ENCODE measurements around the gene MMP28.

DNA sequence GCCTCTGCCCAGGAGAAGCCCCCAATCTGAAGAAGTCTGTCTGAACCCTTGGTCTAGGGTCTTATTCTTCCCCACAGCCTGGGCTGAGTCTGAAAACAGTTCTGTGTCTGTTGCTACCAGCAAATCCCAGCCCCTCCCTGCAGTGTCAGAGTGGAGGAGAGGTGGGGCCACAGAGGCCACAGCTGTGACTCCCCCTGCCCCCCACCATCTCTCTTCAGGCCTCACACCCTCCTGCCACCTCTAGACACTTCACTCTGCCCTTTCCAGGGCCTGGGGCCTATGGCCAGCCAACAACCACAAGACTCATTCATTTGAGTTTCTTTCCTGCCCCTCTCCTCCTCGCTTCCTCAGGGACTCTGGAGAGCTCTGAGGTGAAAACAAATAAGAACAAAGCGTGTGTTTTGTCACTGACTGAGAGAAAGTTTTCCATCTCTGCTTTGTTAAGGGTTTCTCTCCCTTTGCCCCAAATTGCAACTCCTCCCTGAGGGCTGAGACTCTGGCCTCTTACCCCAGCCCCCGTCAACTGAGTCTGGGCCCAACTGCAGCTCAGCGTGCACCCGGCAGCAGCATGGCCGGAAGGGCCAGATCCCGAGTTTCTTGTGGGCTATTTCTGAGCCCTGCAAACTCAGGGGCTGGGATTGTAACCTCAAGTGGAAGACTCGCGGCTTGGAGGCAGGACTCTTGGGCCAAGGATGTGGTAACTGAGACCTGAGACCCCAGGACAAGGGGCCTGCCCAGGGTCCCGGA is 21.6 kb downstream of the MMP28 start:
- no peak for TF ChIP-seq CTCF (IDR thresholded peaks at IDR 0.05)
- no peak for TF ChIP-seq POLR2AphosphoS5 (IDR thresholded peaks at IDR 0.05)

Measured in breast epithelium (tissue), 3 donors.